Transverse colon (tissue), 4 donors: Measurements from ENCODE around the gene JAG1.

Source experiments
- CTCF ChIP-seq, 5 experiments: fragments of 200-600 bp in 3 of 5; fragments of 450-650 bp in 2 of 5; sonication (generic) in 3 of 5; IDR thresholded peaks; 1 replicate in 2 of 5; 2 replicates in 3 of 5; pipeline ENCODE4 v1.5.1; 2016 to 2017; ENCODE audit warnings: antibody characterized with exemption in 5 of 5, inconsistent platforms in 3 of 5, mild to moderate bottlenecking in 2 of 5, moderate library complexity in 1 of 5
- EP300 ChIP-seq: sonication (generic); formaldehyde crosslinking; IDR thresholded peaks from one replicate; pipeline ENCODE4 v1.6.1; 2017; ENCODE audit warnings: antibody characterized with exemption, low read depth
- POLR2A ChIP-seq: fragments of 450-650 bp; IDR thresholded peaks from one replicate; pipeline ENCODE4 v1.6.1; 2016; ENCODE audit warnings: antibody characterized with exemption, mild to moderate bottlenecking, moderate library complexity
- POLR2AphosphoS5 ChIP-seq, 3 donors: sonication (generic); formaldehyde crosslinking; IDR thresholded peaks; one replicate each; pipeline ENCODE4 v1.6.1; 2016; ENCODE audit warnings: antibody characterized with exemption in 3 of 3

DNA sequence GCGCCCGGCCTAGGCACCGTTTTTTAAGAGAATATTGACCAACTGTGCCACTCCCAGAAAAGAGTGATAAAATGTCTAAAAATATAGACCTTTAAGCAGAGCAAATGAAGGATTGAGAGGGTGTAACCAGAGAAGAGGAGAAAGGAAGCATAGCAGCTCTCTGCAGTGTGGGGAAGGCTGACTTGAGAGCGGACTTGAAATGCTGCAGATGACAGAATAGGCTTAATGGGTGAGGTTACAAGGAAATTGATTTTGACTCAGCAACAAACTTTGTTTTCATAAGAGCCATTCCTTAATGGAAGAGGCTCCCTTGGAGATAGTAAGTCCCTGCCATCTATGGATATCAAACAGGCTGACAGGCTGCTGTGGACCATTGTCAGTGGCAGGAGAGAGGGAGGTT, 7.7 kb upstream of the JAG1 start:
- no peak for TF ChIP-seq POLR2AphosphoS5 (IDR thresholded peaks at IDR 0.05)
- TF ChIP-seq EP300 = no peak
- TF ChIP-seq CTCF (IDR thresholded peaks at IDR 0.05) = no peak
- no peak for TF ChIP-seq POLR2A
